CD4-positive, alpha-beta T cell treated with Interleukin-12 subunit alpha and Interleukin-12 subunit beta, for 1 hour (primary cell): ENCODE data around the gene MROH7.

Experiments used
- DNase-seq: peaks from one replicate; pipeline ENCODE4 v3.0.0-alpha.2; 2020

Gene MROH7

DNA sequence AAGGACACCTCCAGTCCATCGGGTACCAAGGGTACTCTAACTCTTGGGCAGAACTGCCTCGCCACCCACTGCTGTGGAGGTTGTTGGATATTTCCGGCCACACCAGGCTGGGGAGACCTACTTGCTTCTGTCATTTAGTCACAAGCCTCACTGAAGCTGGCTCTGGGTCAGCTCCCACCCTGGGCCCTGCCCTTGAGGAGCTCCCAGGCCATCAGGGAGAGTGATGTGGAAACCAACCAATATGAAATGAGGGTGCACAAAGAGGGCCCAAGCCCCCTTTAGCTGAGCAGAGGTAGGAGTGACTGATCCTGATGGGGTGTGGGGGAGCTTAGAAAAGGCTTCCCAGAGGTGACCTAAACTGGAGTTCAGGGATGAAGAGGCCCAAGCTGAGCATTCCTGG, 103.1 kb downstream of the MROH7 start:
- DNase-seq = no peak

DNA sequence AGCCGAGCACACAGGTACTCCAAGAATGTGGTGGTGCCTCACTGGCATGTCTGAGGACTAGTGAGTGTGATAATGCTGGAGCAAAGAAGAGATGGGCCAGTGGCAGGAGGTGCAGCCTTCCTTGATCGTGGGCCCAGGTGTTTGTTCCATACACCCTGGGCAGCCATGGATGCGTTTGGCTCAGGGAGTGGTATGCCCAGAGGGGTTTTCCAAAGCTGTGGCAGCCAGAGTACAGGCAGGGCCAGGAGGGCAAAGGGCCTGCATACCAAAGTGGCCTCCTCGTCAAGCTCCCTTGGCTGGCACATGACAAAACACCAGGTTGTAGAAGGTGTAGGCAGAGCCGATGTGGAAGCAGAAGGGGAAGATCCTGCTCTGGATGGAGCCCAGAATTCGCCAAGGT, 103.7 kb downstream of the MROH7 start:
- no peak for DNase-seq

DNA sequence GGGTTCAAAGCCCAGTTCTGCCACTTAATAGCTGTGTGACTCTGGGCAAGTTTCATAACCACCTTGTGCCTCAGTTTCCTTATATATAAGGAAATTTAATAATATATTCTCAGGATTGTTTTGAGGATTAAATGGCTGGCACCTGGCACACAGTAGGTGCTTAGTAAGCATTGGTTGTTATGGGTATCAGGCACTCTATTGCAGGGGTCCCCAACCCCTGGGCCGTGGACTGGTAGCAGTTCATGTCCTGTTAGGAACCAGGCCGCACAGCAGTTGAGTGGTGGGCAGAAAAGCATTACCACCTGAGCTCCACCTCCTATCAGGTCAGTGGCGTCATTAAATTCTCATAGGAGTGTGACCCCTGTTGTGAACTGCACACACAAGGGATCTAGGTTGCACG, 104.3 kb downstream of the MROH7 start:
- no peak for DNase-seq

DNA sequence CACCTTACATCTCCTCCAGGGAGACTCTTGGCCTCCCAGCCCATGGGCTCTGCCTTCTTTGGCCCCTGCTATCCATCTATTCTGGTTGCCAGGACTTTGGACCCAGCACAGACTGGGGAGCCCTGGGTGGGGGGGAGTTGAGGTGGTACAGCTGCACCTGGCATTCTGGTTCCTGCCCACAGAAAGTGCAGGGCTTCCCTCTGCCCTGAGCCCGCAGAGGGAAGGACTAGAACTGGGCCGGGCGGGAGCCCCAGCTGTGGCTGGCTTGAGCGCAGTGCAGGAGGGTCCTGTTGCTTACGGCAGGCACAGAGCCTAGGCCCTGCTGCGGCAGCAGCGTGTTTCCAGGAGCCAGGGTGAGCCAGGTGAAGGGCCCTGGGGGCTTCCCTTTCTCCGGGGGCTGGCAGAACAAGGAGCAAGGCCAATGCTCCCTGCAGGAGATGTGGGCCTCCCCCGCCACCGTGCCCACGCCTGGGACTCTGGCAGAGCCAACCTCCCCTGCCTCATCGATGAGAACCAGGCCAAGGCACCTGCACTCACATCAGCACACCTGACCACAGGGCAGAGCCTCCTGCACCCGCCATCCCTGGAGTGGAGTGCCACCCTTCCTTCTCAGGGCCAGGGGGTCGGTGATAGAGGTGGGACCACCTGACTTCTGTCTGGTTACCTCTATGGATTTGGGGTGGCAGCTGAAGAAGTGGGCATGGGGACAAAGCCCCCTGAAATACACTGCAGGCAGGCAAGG, 106.7 kb downstream of the MROH7 start:
- DNase-seq = no peak

DNA sequence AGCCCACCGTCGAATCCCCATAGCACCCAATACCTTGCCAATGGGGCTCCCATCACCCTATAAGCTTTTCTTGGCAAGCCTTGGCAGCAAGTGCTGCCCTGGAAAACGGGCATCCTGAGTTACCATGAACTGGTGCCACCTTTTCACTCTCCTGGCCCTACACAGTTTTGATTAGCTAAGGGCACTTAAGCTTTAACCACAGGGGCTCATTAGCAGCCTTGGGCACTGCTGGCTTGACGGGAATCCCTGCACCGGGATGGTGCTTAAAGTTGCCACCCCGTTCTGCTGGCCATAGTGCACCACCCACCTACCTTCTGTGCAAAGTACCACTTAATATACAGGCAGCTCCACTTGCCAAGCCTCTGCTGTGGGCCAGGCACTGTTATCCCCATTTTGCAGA, 109.0 kb downstream of the MROH7 start:
- no peak for DNase-seq

DNA sequence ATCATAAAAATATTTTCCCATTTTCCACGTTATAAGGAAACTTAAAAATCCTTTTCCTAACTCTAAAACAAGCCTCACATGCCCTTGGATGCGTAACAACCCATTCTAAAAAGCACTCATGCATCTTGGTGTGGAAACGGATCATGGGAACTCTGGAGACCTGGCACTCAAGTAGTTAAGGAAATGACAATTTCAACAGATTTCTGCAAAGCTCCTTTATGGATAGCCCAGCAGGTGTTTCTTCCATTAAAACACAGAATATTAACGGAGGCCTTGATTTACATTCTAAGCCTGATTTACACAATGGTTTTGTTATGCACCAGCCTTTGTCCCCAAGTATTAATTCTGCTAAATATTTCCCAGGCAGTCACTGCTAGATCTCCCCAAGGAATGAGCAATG, 109.8 kb downstream of the MROH7 start:
- no peak for DNase-seq

DNA sequence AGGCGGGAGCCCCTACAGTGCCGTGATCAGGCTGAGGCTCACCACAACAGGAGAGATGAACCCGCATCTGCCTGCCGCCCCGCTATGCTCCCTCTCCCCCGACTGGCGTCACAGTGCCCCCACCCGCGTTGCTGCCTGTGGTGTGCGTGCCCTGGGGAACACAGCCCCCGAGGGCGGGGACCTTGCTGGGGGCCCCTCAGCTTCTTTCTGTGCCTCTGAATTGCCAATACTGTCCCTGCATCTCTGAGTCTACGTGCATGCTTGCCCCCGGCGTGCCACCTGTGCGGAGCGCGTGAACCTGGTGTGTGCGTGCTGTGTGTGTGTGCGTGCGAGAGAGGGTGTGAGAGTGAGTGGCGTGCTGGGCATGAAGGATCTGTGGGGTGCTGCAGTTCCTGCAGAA, 112.5 kb downstream of the MROH7 start:
- DNase-seq = no peak

DNA sequence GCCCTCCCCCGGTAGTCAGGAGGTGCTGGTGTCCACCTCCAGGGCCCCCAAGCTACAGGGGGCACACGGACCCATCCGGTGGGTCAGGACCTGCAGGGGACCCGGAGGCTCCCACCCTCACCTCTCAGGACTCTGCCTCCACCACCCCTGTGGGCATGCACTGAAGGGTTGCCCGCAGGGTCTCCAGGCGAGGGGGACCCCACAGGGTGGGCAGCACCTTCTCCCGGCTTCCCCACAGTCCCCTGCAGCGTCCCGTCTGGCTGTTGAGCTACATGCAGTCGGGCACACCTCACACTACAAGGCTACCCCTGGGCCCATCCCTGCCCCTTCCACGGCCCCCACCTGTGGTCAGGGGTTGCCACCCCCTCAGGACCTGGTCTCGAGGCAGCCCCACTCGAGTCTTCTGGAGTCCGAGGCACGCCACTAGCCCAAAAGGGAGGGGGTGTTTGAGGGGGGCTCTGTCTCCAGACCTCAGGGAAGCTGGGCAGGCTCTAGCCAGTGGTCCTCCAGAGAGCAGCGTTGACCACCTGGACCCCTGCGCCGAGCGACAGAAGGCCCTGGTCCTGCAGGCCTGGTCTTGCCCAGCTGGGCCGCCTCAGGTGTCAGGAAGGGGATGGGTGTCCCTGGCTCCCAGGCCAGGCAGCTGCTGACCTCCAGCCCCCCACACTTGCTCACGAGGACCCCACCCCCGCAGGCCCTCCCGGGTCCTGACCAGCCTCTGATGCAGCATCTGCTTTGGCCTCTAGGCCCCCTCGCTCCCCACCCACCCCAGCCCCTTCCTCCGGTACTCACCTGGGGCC, 113.1 kb downstream of the MROH7 start:
- no peak for DNase-seq

DNA sequence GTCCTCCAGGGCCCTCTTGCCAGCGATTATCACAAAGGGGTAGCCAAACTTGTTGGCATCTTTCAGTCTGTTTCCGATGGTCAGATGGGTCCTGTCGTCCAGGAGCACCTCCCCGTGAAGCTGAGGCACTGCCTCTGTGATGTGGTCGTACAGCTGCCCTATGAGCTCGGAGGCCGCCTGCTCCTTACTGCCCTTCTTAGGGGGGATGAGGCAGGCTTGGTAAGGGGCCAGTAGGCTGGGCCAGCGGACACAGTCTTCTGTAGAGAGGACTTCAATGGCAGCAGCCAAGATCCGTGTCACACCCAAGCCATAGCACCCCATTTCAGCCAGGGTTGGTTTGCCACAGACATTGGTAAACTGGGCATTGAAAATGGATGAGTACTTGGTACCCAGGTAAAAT, 116.2 kb downstream of the MROH7 start:
- DNase-seq = no peak

DNA sequence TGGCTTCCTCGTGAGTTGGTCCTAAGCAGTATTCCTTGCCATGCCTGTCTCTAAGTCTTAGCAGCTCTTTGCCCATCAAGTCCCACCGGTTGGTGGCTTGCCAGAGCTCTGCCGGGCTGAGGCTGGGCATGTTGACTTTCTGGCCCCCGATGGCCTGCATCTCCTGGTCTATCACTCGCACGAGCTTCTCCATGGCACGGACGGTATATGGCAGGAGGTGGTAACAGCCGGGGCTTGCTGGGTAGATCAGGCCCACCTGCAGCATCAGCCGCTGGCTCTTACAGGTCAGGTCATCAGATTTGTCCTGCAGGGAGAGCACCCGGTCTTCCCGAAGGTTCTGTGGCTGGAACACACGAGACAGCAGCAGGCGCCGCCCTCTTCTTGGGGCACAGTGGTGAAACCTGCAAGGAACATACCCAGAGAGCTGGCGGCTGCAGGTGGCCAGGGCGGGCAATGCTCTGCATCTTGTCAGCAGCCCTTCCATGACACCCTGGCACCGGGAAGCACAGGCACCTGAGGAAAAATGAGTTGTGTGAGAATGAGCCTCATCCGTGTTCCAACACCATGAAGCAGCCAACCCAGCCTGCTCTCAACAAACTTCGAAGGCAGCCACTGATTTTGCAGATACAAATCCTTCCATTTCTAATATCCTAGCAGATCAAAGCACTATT, 117.2 kb downstream of the MROH7 start:
- no peak for DNase-seq
